ENCODE data around the gene ADGRA1. TPM values are rescaled to one million over a fixed set of nuclear protein-coding genes. Genes with fewer than 3 reads are reported as not detected.
"Not testable (repeated sequence)": the region's sequence is repeated elsewhere in the genome, so short reads cannot be mapped to it uniquely, and the experiment has no call there.

Gene ADGRA1
- total RNA-seq, 1 donor from 2014 or later, result not detected

GRCh38 chr10:133048266-133048665 lies 39.5 kb upstream of the ADGRA1 start:
- no peak overlapping the region for H3K27ac Mint-ChIP-seq
- H3K4me3 Mint-ChIP-seq, result no peak overlapping the region
- no peaks in the 10 kb centered on the region for H3K36me3 Mint-ChIP-seq (ENCODE audit: low read depth)
- H3K4me1 Mint-ChIP-seq, result no peaks in the 10 kb centered on the region
- no peaks in the 10 kb centered on the region for H3K9me3 Mint-ChIP-seq
- no peaks in the 10 kb centered on the region for H3K27me3 Mint-ChIP-seq
- intact Hi-C loops (cut with micrococcal nuclease), result no loop called here
- DNase-seq, result no peak

GRCh38 chr10:133048926-133049325 lies 38.8 kb upstream of the ADGRA1 start:
- no peaks in the 10 kb centered on the region for H3K36me3 Mint-ChIP-seq (ENCODE audit: low read depth)
- intact Hi-C loops (cut with micrococcal nuclease), result no loop called here
- H3K27me3 Mint-ChIP-seq, result no peaks in the 10 kb centered on the region
- no peak for DNase-seq
- no peak overlapping the region for H3K27ac Mint-ChIP-seq
- H3K4me1 Mint-ChIP-seq, result no peaks in the 10 kb centered on the region
- no peak overlapping the region for H3K4me3 Mint-ChIP-seq
- H3K9me3 Mint-ChIP-seq, result no peaks in the 10 kb centered on the region

GRCh38 chr10:133049639-133050038 lies 38.1 kb upstream of the ADGRA1 start:
- no peaks in the 10 kb centered on the region for H3K9me3 Mint-ChIP-seq
- H3K27ac Mint-ChIP-seq, result no peak overlapping the region
- H3K27me3 Mint-ChIP-seq, result no peaks in the 10 kb centered on the region
- intact Hi-C loops (cut with micrococcal nuclease), result no loop called here
- no peaks in the 10 kb centered on the region for H3K4me1 Mint-ChIP-seq
- no peak overlapping the region for H3K4me3 Mint-ChIP-seq
- H3K36me3 Mint-ChIP-seq (ENCODE audit: low read depth), result no peaks in the 10 kb centered on the region
- DNase-seq, result no peak

GRCh38 chr10:133050371-133050770 lies 37.4 kb upstream of the ADGRA1 start:
- Mint-ChIP-seq H3K36me3 (ENCODE audit: low read depth) (no peaks in the 10 kb centered on the region), H3K9me3 (no peaks in the 10 kb centered on the region), H3K4me1 (no peaks in the 10 kb centered on the region), H3K27me3 (no peaks in the 10 kb centered on the region), H3K4me3 (no peak overlapping the region), H3K27ac (no peak overlapping the region)
- DNase-seq, result no peak
- intact Hi-C loops (cut with micrococcal nuclease), result no loop called here

- Mint-ChIP-seq H3K36me3 (ENCODE audit: low read depth) (no peaks in the 10 kb centered on the region), H3K27me3 (no peaks in the 10 kb centered on the region), H3K27ac (no peak overlapping the region), H3K4me3 (no peak overlapping the region), H3K9me3 (no peaks in the 10 kb centered on the region), H3K4me1 (no peaks in the 10 kb centered on the region)
- DNase-seq, result no peak
- intact Hi-C loops (cut with micrococcal nuclease), result no loop called here
These were observed 35.6 kb upstream of the ADGRA1 start for GRCh38 chr10:133052076-133052475.

GRCh38 chr10:133053527-133054133 lies 34.1 kb upstream of the ADGRA1 start:
- DNase-seq; H3K27ac Mint-ChIP-seq; H3K36me3 Mint-ChIP-seq (ENCODE audit: low read depth); intact Hi-C loops (cut with micrococcal nuclease); H3K4me3 Mint-ChIP-seq; H3K9me3 Mint-ChIP-seq; H3K4me1 Mint-ChIP-seq; H3K27me3 Mint-ChIP-seq: not testable (repeated sequence)

GRCh38 chr10:133055470-133055869 lies 32.3 kb upstream of the ADGRA1 start:
- Mint-ChIP-seq H3K36me3 (ENCODE audit: low read depth) (no peaks in the 10 kb centered on the region), H3K4me3 (no peak overlapping the region), H3K27me3 (no peaks in the 10 kb centered on the region)

GRCh38 chr10:133056001-133056400 lies 31.7 kb upstream of the ADGRA1 start:
- intact Hi-C loops (cut with micrococcal nuclease), result no loop called here
- H3K9me3 Mint-ChIP-seq, result no peaks in the 10 kb centered on the region
- peaks cover 6% of the 10 kb centered on the region for H3K4me1 Mint-ChIP-seq

More at GRCh38 chr10:133055470-133055869, 32.3 kb upstream of the ADGRA1 start:
- no peak overlapping the region for H3K27ac Mint-ChIP-seq
- intact Hi-C loops (cut with micrococcal nuclease), result no loop called here
- DNase-seq, result no peak
- H3K4me1 Mint-ChIP-seq, result peaks cover 6% of the 10 kb centered on the region
- no peaks in the 10 kb centered on the region for H3K9me3 Mint-ChIP-seq

GRCh38 chr10:133056651-133057178 lies 31.0 kb upstream of the ADGRA1 start:
- Mint-ChIP-seq H3K9me3 (no peaks in the 10 kb centered on the region), H3K36me3 (ENCODE audit: low read depth) (no peaks in the 10 kb centered on the region), H3K4me3 (no peak overlapping the region), H3K27ac (no peak overlapping the region), H3K27me3 (no peaks in the 10 kb centered on the region), H3K4me1 (peaks cover 6% of the 10 kb centered on the region)
- no peak for DNase-seq
- intact Hi-C loops (cut with micrococcal nuclease), result no loop called here

More at GRCh38 chr10:133056001-133056400, 31.7 kb upstream of the ADGRA1 start:
- Mint-ChIP-seq H3K36me3 (ENCODE audit: low read depth) (no peaks in the 10 kb centered on the region), H3K4me3 (no peak overlapping the region), H3K27ac (no peak overlapping the region), H3K27me3 (no peaks in the 10 kb centered on the region)
- no peak for DNase-seq

GRCh38 chr10:133058331-133059092 lies 29.2 kb upstream of the ADGRA1 start:
- no peaks in the 10 kb centered on the region for H3K36me3 Mint-ChIP-seq (ENCODE audit: low read depth)
- no peaks in the 10 kb centered on the region for H3K9me3 Mint-ChIP-seq
- no peak overlapping the region for H3K27ac Mint-ChIP-seq
- no peak overlapping the region for H3K4me3 Mint-ChIP-seq
- H3K4me1 Mint-ChIP-seq, result peaks cover 6% of the 10 kb centered on the region
- intact Hi-C loops (cut with micrococcal nuclease), result no loop called here
- DNase-seq, result no peak
- no peaks in the 10 kb centered on the region for H3K27me3 Mint-ChIP-seq

- H3K27ac Mint-ChIP-seq, result no peak overlapping the region
- no peak overlapping the region for H3K4me3 Mint-ChIP-seq
These were observed 28.6 kb upstream of the ADGRA1 start for GRCh38 chr10:133059093-133059470.

GRCh38 chr10:133059571-133059970 lies 28.2 kb upstream of the ADGRA1 start:
- H3K4me1 Mint-ChIP-seq, result peaks cover 6% of the 10 kb centered on the region
- no peaks in the 10 kb centered on the region for H3K9me3 Mint-ChIP-seq
- DNase-seq, result no peak
- no peaks in the 10 kb centered on the region for H3K27me3 Mint-ChIP-seq
- H3K27ac Mint-ChIP-seq, result no peak overlapping the region
- H3K4me3 Mint-ChIP-seq, result no peak overlapping the region
- no peaks in the 10 kb centered on the region for H3K36me3 Mint-ChIP-seq (ENCODE audit: low read depth)
- intact Hi-C loops (cut with micrococcal nuclease), result no loop called here

More at GRCh38 chr10:133059093-133059470, 28.6 kb upstream of the ADGRA1 start:
- H3K36me3 Mint-ChIP-seq (ENCODE audit: low read depth), result no peaks in the 10 kb centered on the region
- peaks cover 6% of the 10 kb centered on the region for H3K4me1 Mint-ChIP-seq
- no peak for DNase-seq
- intact Hi-C loops (cut with micrococcal nuclease), result no loop called here
- no peaks in the 10 kb centered on the region for H3K9me3 Mint-ChIP-seq
- H3K27me3 Mint-ChIP-seq, result no peaks in the 10 kb centered on the region

GRCh38 chr10:133060022-133060421 lies 27.7 kb upstream of the ADGRA1 start:
- Mint-ChIP-seq H3K4me3 (no peak overlapping the region), H3K27ac (no peak overlapping the region), H3K36me3 (ENCODE audit: low read depth) (no peaks in the 10 kb centered on the region), H3K27me3 (no peaks in the 10 kb centered on the region), H3K9me3 (no peaks in the 10 kb centered on the region), H3K4me1 (peaks cover 6% of the 10 kb centered on the region)
- DNase-seq, result no peak
- intact Hi-C loops (cut with micrococcal nuclease), result no loop called here

- Mint-ChIP-seq H3K4me3 (no peak overlapping the region), H3K27me3 (no peaks in the 10 kb centered on the region), H3K27ac (no peak overlapping the region), H3K4me1 (peaks cover 6% of the 10 kb centered on the region), H3K36me3 (ENCODE audit: low read depth) (no peaks in the 10 kb centered on the region), H3K9me3 (no peaks in the 10 kb centered on the region)
- DNase-seq, result no peak
- intact Hi-C loops (cut with micrococcal nuclease), result no loop called here
These were observed 27.3 kb upstream of the ADGRA1 start for GRCh38 chr10:133060466-133060865.
